ENCODE results near the gene BLOC1S5.

The BLOC1S5 gene

GRCh38 chr6:8064638-8065518, 689 bp upstream of the BLOC1S5 start (continued):
- no peak for TF ChIP-seq POU6F1 (CRISPR knock-in tag; IDR thresholded peaks at IDR 0.05; ENCODE audit: borderline replicate concordance, low read depth)
- TF ChIP-seq ZNF565 (CRISPR knock-in tag; conservative IDR thresholded peaks at IDR 0.05; ENCODE audit: low read depth): no peak
- TF ChIP-seq PPARA (CRISPR knock-in tag; IDR thresholded peaks at IDR 0.05; ENCODE audit: borderline replicate concordance): no peak
- TF ChIP-seq ZNF70 (CRISPR knock-in tag; IDR thresholded peaks at IDR 0.05): no peak
- TF ChIP-seq ZNF8 (CRISPR knock-in tag; IDR thresholded peaks at IDR 0.05): no peak
- TF ChIP-seq ARNTL (CRISPR knock-in tag; IDR thresholded peaks at IDR 0.05; ENCODE audit: borderline replicate concordance, low read depth): no peak

GRCh38 chr6:8061736-8062135, 2.5 kb downstream of the BLOC1S5 start:
- ATAC-seq: no peak
- TF ChIP-seq, protein P1, sequence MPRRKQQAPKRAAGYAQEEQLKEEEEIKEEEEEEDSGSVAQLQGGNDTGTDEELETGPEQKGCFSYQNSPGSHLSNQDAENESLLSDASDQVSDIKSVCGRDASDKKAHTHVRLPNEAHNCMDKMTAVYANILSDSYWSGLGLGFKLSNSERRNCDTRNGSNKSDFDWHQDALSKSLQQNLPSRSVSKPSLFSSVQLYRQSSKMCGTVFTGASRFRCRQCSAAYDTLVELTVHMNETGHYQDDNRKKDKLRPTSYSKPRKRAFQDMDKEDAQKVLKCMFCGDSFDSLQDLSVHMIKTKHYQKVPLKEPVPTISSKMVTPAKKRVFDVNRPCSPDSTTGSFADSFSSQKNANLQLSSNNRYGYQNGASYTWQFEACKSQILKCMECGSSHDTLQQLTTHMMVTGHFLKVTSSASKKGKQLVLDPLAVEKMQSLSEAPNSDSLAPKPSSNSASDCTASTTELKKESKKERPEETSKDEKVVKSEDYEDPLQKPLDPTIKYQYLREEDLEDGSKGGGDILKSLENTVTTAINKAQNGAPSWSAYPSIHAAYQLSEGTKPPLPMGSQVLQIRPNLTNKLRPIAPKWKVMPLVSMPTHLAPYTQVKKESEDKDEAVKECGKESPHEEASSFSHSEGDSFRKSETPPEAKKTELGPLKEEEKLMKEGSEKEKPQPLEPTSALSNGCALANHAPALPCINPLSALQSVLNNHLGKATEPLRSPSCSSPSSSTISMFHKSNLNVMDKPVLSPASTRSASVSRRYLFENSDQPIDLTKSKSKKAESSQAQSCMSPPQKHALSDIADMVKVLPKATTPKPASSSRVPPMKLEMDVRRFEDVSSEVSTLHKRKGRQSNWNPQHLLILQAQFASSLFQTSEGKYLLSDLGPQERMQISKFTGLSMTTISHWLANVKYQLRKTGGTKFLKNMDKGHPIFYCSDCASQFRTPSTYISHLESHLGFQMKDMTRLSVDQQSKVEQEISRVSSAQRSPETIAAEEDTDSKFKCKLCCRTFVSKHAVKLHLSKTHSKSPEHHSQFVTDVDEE (CRISPR knock-in tag; IDR thresholded peaks at IDR 0.05): no peak
- TF ChIP-seq ZNF70 (CRISPR knock-in tag; IDR thresholded peaks at IDR 0.05) (no peak), PATZ1 (CRISPR knock-in tag; IDR thresholded peaks at IDR 0.05; ENCODE audit: borderline replicate concordance) (no peak), TCF4 (CRISPR knock-in tag; IDR thresholded peaks at IDR 0.05; ENCODE audit: borderline replicate concordance) (no peak), ZFP30 (CRISPR knock-in tag; IDR thresholded peaks at IDR 0.05) (no peak), BACH2 (CRISPR knock-in tag; IDR thresholded peaks at IDR 0.05; ENCODE audit: borderline replicate concordance) (no peak), TOX (CRISPR knock-in tag; IDR thresholded peaks at IDR 0.05; ENCODE audit: borderline replicate concordance) (no peak), ZNF8 (CRISPR knock-in tag; IDR thresholded peaks at IDR 0.05) (no peak), ARNTL (CRISPR knock-in tag; IDR thresholded peaks at IDR 0.05; ENCODE audit: borderline replicate concordance, low read depth) (no peak), POU6F1 (CRISPR knock-in tag; IDR thresholded peaks at IDR 0.05; ENCODE audit: borderline replicate concordance, low read depth) (no peak), OSR1 (CRISPR knock-in tag; IDR thresholded peaks at IDR 0.05) (no peak), ZFP3 (CRISPR knock-in tag; IDR thresholded peaks at IDR 0.05) (no peak), ZC3H10 (CRISPR knock-in tag; IDR thresholded peaks at IDR 0.05) (no peak), GLIS3 (CRISPR knock-in tag; IDR thresholded peaks at IDR 0.05) (no peak), PPARA (CRISPR knock-in tag; IDR thresholded peaks at IDR 0.05; ENCODE audit: borderline replicate concordance) (no peak), RARB (CRISPR knock-in tag; IDR thresholded peaks at IDR 0.05) (no peak), ISL1 (CRISPR knock-in tag; IDR thresholded peaks at IDR 0.05) (no peak), SNAI2 (CRISPR knock-in tag; IDR thresholded peaks at IDR 0.05) (no peak)
- TF ChIP-seq, protein P2, sequence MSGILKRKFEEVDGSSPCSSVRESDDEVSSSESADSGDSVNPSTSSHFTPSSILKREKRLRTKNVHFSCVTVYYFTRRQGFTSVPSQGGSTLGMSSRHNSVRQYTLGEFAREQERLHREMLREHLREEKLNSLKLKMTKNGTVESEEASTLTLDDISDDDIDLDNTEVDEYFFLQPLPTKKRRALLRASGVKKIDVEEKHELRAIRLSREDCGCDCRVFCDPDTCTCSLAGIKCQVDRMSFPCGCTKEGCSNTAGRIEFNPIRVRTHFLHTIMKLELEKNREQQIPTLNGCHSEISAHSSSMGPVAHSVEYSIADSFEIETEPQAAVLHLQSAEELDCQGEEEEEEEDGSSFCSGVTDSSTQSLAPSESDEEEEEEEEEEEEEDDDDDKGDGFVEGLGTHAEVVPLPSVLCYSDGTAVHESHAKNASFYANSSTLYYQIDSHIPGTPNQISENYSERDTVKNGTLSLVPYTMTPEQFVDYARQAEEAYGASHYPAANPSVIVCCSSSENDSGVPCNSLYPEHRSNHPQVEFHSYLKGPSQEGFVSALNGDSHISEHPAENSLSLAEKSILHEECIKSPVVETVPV (CRISPR knock-in tag; IDR thresholded peaks at IDR 0.05): no peak
- TF ChIP-seq, protein P3, sequence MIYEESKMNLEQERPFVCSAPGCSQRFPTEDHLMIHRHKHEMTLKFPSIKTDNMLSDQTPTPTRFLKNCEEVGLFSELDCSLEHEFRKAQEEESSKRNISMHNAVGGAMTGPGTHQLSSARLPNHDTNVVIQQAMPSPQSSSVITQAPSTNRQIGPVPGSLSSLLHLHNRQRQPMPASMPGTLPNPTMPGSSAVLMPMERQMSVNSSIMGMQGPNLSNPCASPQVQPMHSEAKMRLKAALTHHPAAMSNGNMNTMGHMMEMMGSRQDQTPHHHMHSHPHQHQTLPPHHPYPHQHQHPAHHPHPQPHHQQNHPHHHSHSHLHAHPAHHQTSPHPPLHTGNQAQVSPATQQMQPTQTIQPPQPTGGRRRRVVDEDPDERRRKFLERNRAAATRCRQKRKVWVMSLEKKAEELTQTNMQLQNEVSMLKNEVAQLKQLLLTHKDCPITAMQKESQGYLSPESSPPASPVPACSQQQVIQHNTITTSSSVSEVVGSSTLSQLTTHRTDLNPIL (CRISPR knock-in tag; IDR thresholded peaks at IDR 0.05; ENCODE audit: low read depth): no peak

All from SK-N-SH treated with all-trans-retinoic acid at 6 μM for 48 hours (cell line).